HepG2 (cell line): ENCODE data around the gene TFEB. TPM values are rescaled to one million over a fixed set of nuclear protein-coding genes. Genes with fewer than 3 reads are reported as not detected.

Source experiments
- AKAP8 ChIP-seq: sonication (generic); formaldehyde crosslinking; IDR thresholded peaks from 2 replicates; pipeline ENCODE4 v1.5.1; 2020; ENCODE audit warnings: mild to moderate bottlenecking, missing genetic modification reagents
- ESRRA ChIP-seq: sonication (generic); formaldehyde crosslinking; IDR thresholded peaks from 2 replicates; pipeline ENCODE4 v1.5.1; 2020; ENCODE audit warnings: mild to moderate bottlenecking, low read depth, missing genetic modification reagents
- HDAC2 ChIP-seq: sonication (generic); formaldehyde crosslinking; IDR thresholded peaks from 2 replicates; pipeline ENCODE4 v1.4.0; 2020; ENCODE audit warnings: missing genetic modification reagents
- HIC2 ChIP-seq: sonication (generic); formaldehyde crosslinking; IDR thresholded peaks from 2 replicates; pipeline ENCODE4 v1.9.0; 2022; ENCODE audit warnings: low read depth, missing genetic modification reagents
- HNF1A ChIP-seq, 2 experiments: sonication (generic) in 1 of 2; formaldehyde crosslinking in 1 of 2; IDR thresholded peaks; 2 replicates each; pipeline versions ENCODE4 v1.4.0 to v1.6.1; 2016 to 2020; ENCODE audit warnings: borderline replicate concordance in 1 of 2, low read depth in 1 of 2, mild to moderate bottlenecking in 1 of 2, missing genetic modification reagents in 1 of 2
- HNF4A ChIP-seq: sonication (generic); formaldehyde crosslinking; IDR thresholded peaks from 2 replicates; pipeline ENCODE4 v1.4.0; 2020; ENCODE audit warnings: missing genetic modification reagents
- LCORL ChIP-seq, 2 experiments: fragments of 450-650 bp in 1 of 2; sonication (generic) in 1 of 2; formaldehyde crosslinking in 1 of 2; IDR thresholded peaks; 2 replicates each; pipeline versions ENCODE4 v1.5.0 to v1.6.1; 2017 to 2020; ENCODE audit warnings: antibody characterized with exemption in 1 of 2, missing genetic modification reagents in 1 of 2
- NR2C2 ChIP-seq: sonication (generic); formaldehyde crosslinking; IDR thresholded peaks from 2 replicates; pipeline ENCODE4 v1.4.0; 2020; ENCODE audit warnings: missing genetic modification reagents, mild to moderate bottlenecking, moderate library complexity, borderline replicate concordance
- NR2F6 ChIP-seq, 2 experiments: IDR thresholded peaks; 2 replicates each; pipeline ENCODE4 v1.6.1; 2016; ENCODE audit warnings: antibody characterized with exemption in 1 of 2, mild to moderate bottlenecking in 1 of 2
- PCBP2 ChIP-seq: fragments of 200-400 bp; formaldehyde crosslinking; optimal IDR thresholded peaks from 2 replicates; pipeline ENCODE3; 2018; ENCODE audit warnings: low read length, low read depth; ENCODE audit not compliant: poor library complexity, severe bottlenecking
- RXRB ChIP-seq: IDR thresholded peaks from 2 replicates; pipeline ENCODE4 v1.6.1; 2016; ENCODE audit warnings: borderline replicate concordance, missing genetic modification reagents, missing compliant biosample characterization
- SP140L ChIP-seq: sonication (generic); formaldehyde crosslinking; IDR thresholded peaks from 2 replicates; pipeline ENCODE4 v1.4.0; 2020; ENCODE audit warnings: missing genetic modification reagents, borderline replicate concordance
- YEATS2 ChIP-seq: sonication (generic); formaldehyde crosslinking; IDR thresholded peaks from 2 replicates; pipeline ENCODE4 v1.4.0; 2020; ENCODE audit warnings: missing genetic modification reagents, borderline replicate concordance
- ZFP82 ChIP-seq: sonication (generic); formaldehyde crosslinking; IDR thresholded peaks from 2 replicates; pipeline ENCODE4 v1.5.1; 2020; ENCODE audit warnings: mild to moderate bottlenecking, missing genetic modification reagents, borderline replicate concordance
- ZNF17 ChIP-seq: sonication (generic); formaldehyde crosslinking; IDR thresholded peaks from 2 replicates; pipeline ENCODE4 v1.5.0; 2020; ENCODE audit warnings: mild to moderate bottlenecking, missing genetic modification reagents
- ZNF274 ChIP-seq: sonication (generic); formaldehyde crosslinking; IDR thresholded peaks from 2 replicates; pipeline ENCODE4 v1.5.1; 2020; ENCODE audit warnings: mild to moderate bottlenecking, missing genetic modification reagents
- ZNF580 ChIP-seq: IDR thresholded peaks from 2 replicates; pipeline ENCODE4 v1.6.1; 2016; ENCODE audit warnings: low read depth, borderline replicate concordance
- polyA plus RNA-seq, 8 experiments: library from polyadenylated mRNA; depleted of rRNA in 3 of 8; stranded (reverse) in 7 of 8; unstranded in 1 of 8; fragments of >200 nt; fragmentation: Illumina TruSeq in 4 of 8; extraction: Trizol in 4 of 8; gene quantifications; 2 replicates each; pipeline versions ENCODE4 v1.2.1 to v1.2.3, GENCODE V29; 2011 to 2016; ENCODE audit warnings: low read depth in 4 of 8, missing spikeins in 1 of 8, mixed read lengths in 1 of 8; ENCODE audit not compliant: insufficient read depth in 1 of 8
- total RNA-seq, 5 experiments: library from RNA; depleted of rRNA; stranded (reverse); fragments of >200 nt; fragmentation: Illumina TruSeq; extraction: Trizol; gene quantifications; 2 replicates each; pipeline ENCODE4 v1.2.3, GENCODE V29; 2016; ENCODE audit warnings: low read depth in 1 of 5
- TF ChIP-seq, protein P1 (sequence below): sonication (generic); formaldehyde crosslinking; IDR thresholded peaks from 2 replicates; pipeline ENCODE4 v1.4.0; 2020; ENCODE audit warnings: missing genetic modification reagents
- TF ChIP-seq, protein P2 (sequence below): sonication (generic); formaldehyde crosslinking; IDR thresholded peaks from 2 replicates; pipeline ENCODE4 v1.8.1; 2023; ENCODE audit warnings: mild to moderate bottlenecking, missing genetic modification reagents

The TFEB gene
- total and polyA plus RNA-seq, 2 of the 13 experiments (the other 11 are each of a cell fraction or from before 2014, with no cell fraction given): 13.3 to 18.7 TPM

DNA sequence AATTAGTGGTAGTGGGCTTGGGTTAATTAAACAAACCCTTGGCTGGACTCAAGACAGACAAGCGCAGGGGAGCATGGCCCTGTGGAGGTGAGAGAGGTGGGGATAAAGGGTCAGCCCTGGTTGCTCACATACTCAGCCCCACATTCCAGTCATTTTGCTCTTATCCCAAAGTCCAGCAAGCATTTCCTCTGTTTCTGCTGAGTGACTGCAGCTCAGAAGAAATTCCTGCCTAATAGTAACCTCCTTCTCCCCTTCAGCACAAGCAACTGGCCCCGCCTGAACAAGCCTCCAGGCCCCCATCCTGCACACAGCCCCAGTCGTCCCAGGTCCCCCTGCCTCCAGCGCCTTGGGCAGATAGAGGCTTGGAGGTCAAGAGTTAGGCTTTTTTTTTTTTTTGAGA is 3.6 kb upstream of the TFEB start (continued):
- TF ChIP-seq ESRRA (CRISPR knock-in tag) (0 out of 2 replicates have a peak, but pooled peaks have one; percentile 23), NR2F6 (IDR thresholded peaks at IDR 0.05) (peak; percentile 46; the same call in 1 of the 2 replicates), NR2F6 (CRISPR knock-in tag; IDR thresholded peaks at IDR 0.05) (peak; percentile 42; the same call in 1 of the 2 replicates), HNF4A (CRISPR knock-in tag) (peak; percentile 74), LCORL (IDR thresholded peaks at IDR 0.05) (no peak), LCORL (CRISPR knock-in tag; IDR thresholded peaks at IDR 0.05) (peak; percentile 85), RXRB (CRISPR knock-in tag) (peak; percentile 25; the same call in 1 of the 2 replicates), AKAP8 (CRISPR knock-in tag) (no peak), YEATS2 (CRISPR knock-in tag) (no peak), NR2C2 (peak; percentile 25; the same call in 1 of the 2 replicates), HDAC2 (CRISPR knock-in tag) (peak; percentile 32; the same call in 1 of the 2 replicates), HNF1A (IDR thresholded peaks at IDR 0.05; ENCODE audit: low read depth) (no peak), HNF1A (CRISPR knock-in tag; IDR thresholded peaks at IDR 0.05; ENCODE audit: borderline replicate concordance) (no peak), ZNF17 (CRISPR knock-in tag) (no peak), HIC2 (CRISPR knock-in tag) (no peak), ZFP82 (no peak), ZNF580 (CRISPR knock-in tag) (no peak; the same call in 1 of the 2 replicates), SP140L (CRISPR knock-in tag) (no peak), ZNF274 (CRISPR knock-in tag) (no peak), PCBP2 (no peak)
- TF ChIP-seq, protein P1, sequence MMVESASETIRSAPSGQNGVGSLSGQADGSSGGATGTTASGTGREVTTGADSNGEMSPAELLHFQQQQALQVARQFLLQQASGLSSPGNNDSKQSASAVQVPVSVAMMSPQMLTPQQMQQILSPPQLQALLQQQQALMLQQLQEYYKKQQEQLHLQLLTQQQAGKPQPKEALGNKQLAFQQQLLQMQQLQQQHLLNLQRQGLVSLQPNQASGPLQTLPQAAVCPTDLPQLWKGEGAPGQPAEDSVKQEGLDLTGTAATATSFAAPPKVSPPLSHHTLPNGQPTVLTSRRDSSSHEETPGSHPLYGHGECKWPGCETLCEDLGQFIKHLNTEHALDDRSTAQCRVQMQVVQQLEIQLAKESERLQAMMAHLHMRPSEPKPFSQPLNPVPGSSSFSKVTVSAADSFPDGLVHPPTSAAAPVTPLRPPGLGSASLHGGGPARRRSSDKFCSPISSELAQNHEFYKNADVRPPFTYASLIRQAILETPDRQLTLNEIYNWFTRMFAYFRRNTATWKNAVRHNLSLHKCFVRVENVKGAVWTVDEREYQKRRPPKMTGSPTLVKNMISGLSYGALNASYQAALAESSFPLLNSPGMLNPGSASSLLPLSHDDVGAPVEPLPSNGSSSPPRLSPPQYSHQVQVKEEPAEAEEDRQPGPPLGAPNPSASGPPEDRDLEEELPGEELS (CRISPR knock-in tag): peak; percentile 48; the same call in 1 of the 2 replicates
- TF ChIP-seq, protein P2, sequence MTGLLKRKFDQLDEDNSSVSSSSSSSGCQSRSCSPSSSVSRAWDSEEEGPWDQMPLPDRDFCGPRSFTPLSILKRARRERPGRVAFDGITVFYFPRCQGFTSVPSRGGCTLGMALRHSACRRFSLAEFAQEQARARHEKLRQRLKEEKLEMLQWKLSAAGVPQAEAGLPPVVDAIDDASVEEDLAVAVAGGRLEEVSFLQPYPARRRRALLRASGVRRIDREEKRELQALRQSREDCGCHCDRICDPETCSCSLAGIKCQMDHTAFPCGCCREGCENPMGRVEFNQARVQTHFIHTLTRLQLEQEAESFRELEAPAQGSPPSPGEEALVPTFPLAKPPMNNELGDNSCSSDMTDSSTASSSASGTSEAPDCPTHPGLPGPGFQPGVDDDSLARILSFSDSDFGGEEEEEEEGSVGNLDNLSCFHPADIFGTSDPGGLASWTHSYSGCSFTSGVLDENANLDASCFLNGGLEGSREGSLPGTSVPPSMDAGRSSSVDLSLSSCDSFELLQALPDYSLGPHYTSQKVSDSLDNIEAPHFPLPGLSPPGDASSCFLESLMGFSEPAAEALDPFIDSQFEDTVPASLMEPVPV (CRISPR knock-in tag): no peak
